ENCODE results near the gene H1-8. TPM values are rescaled to one million over a fixed set of nuclear protein-coding genes. Genes with fewer than 3 reads are reported as not detected.
A peak's percentile ranks its signal among the peaks of the same experiment; 100 is the strongest.
"Not testable (repeated sequence)": the region's sequence is repeated elsewhere in the genome, so short reads cannot be mapped to it uniquely, and the experiment has no call there.

The H1-8 gene
- not detected for polyA plus RNA-seq

GRCh38 chr3:129543156-129543790 lies at the start of gene H1-8:
TSS of gene H1-8 (plus strand) at chr3:129543175. CDS start at chr3:129543219, 44 bp downstream.
- WGBS, 2 donors: 87 to 90% methylated on average over 16 of the region's 16 CpGs
- H3K27ac ChIP-seq (ENCODE audit: low read depth in 2 of 2, low read length in 1 of 2): no peak within 1 kb of the TSS
- no peaks in the 10 kb centered on the region for H3K9me3 ChIP-seq (ENCODE audit: control insufficient read depth in 2 of 2, insufficient read depth in 1 of 2, low read depth in 1 of 2, low read length in 1 of 2)
- no peaks in the 10 kb centered on the region for H3K36me3 ChIP-seq (ENCODE audit: control insufficient read depth in 2 of 2, insufficient read depth in 2 of 2, low read length in 1 of 2)
- no peaks in the 10 kb centered on the region for H3K4me1 ChIP-seq (ENCODE audit: control insufficient read depth in 2 of 2, insufficient read depth in 2 of 2, low read length in 1 of 2)
- no peak within 1 kb of the TSS for H3K4me3 ChIP-seq (ENCODE audit: low read depth in 1 of 2, low read length in 2 of 2)
- H3K27me3 ChIP-seq (ENCODE audit: control insufficient read depth in 1 of 2, insufficient read depth in 2 of 2, low read length in 2 of 2): no peaks in the 10 kb centered on the region

- Histone ChIP-seq H3K27ac (ENCODE audit: low read depth in 2 of 2, low read length in 1 of 2) (no peak overlapping the region), H3K4me1 (ENCODE audit: control insufficient read depth in 2 of 2, insufficient read depth in 2 of 2, low read length in 1 of 2) (no peaks in the 10 kb centered on the region), H3K4me3 (ENCODE audit: low read depth in 1 of 2, low read length in 2 of 2) (no peak overlapping the region), H3K9me3 (ENCODE audit: control insufficient read depth in 2 of 2, insufficient read depth in 1 of 2, low read depth in 1 of 2, low read length in 1 of 2) (no peaks in the 10 kb centered on the region), H3K36me3 (ENCODE audit: control insufficient read depth in 2 of 2, insufficient read depth in 2 of 2, low read length in 1 of 2) (peaks cover 5 to 9% of the 10 kb centered on the region in 2 donors), H3K27me3 (ENCODE audit: control insufficient read depth in 1 of 2, insufficient read depth in 2 of 2, low read length in 2 of 2) (no peaks in the 10 kb centered on the region)
- 89 to 96% methylated on average over 4 of the region's 4 CpGs for WGBS, 2 donors
Observed at GRCh38 chr3:129493206-129493605, 49.8 kb upstream of the H1-8 start.

GRCh38 chr3:129494499-129494898 lies 48.5 kb upstream of the H1-8 start:
- H3K27me3 ChIP-seq (ENCODE audit: control insufficient read depth in 1 of 2, insufficient read depth in 2 of 2, low read length in 2 of 2); H3K4me3 ChIP-seq (ENCODE audit: low read depth in 1 of 2, low read length in 2 of 2); H3K4me1 ChIP-seq (ENCODE audit: control insufficient read depth in 2 of 2, insufficient read depth in 2 of 2, low read length in 1 of 2); H3K36me3 ChIP-seq (ENCODE audit: control insufficient read depth in 2 of 2, insufficient read depth in 2 of 2, low read length in 1 of 2); H3K9me3 ChIP-seq (ENCODE audit: control insufficient read depth in 2 of 2, insufficient read depth in 1 of 2, low read depth in 1 of 2, low read length in 1 of 2): not testable (repeated sequence)
- WGBS, 2 donors: 69 to 71% methylated on average over 5 of the region's 5 CpGs
- H3K27ac ChIP-seq (ENCODE audit: low read depth in 2 of 2, low read length in 1 of 2): peak overlapping the region in 1 of 2 donors; percentile 68

GRCh38 chr3:129495006-129495639 lies 47.9 kb upstream of the H1-8 start:
- not testable (repeated sequence) for H3K4me1 ChIP-seq (ENCODE audit: control insufficient read depth in 2 of 2, insufficient read depth in 2 of 2, low read length in 1 of 2); H3K27me3 ChIP-seq (ENCODE audit: control insufficient read depth in 1 of 2, insufficient read depth in 2 of 2, low read length in 2 of 2); H3K9me3 ChIP-seq (ENCODE audit: control insufficient read depth in 2 of 2, insufficient read depth in 1 of 2, low read depth in 1 of 2, low read length in 1 of 2); H3K4me3 ChIP-seq (ENCODE audit: low read depth in 1 of 2, low read length in 2 of 2)
- WGBS, 2 donors: 64 to 66% methylated on average over 10 of the region's 10 CpGs
- Histone ChIP-seq H3K27ac (ENCODE audit: low read depth in 2 of 2, low read length in 1 of 2) (peak overlapping the region; percentile 47 to 55), H3K36me3 (ENCODE audit: control insufficient read depth in 2 of 2, insufficient read depth in 2 of 2, low read length in 1 of 2) (peaks cover 5 to 13% of the 10 kb centered on the region in 2 donors)

- H3K4me1 ChIP-seq (ENCODE audit: control insufficient read depth in 2 of 2, insufficient read depth in 2 of 2, low read length in 1 of 2); H3K9me3 ChIP-seq (ENCODE audit: control insufficient read depth in 2 of 2, insufficient read depth in 1 of 2, low read depth in 1 of 2, low read length in 1 of 2); H3K4me3 ChIP-seq (ENCODE audit: low read depth in 1 of 2, low read length in 2 of 2); H3K27ac ChIP-seq (ENCODE audit: low read depth in 2 of 2, low read length in 1 of 2); H3K27me3 ChIP-seq (ENCODE audit: control insufficient read depth in 1 of 2, insufficient read depth in 2 of 2, low read length in 2 of 2): not testable (repeated sequence)
- 80 to 89% methylated on average over 2 of the region's 2 CpGs for WGBS, 2 donors
- H3K36me3 ChIP-seq (ENCODE audit: control insufficient read depth in 2 of 2, insufficient read depth in 2 of 2, low read length in 1 of 2): peaks cover 8 to 10% of the 10 kb centered on the region in 2 donors
Observed at GRCh38 chr3:129497876-129498275, 45.1 kb upstream of the H1-8 start.

- 73 to 80% methylated on average over 8 of the region's 8 CpGs for WGBS, 2 donors
- peaks cover 10 to 18% of the 10 kb centered on the region in 2 donors for H3K36me3 ChIP-seq (ENCODE audit: control insufficient read depth in 2 of 2, insufficient read depth in 2 of 2, low read length in 1 of 2)
- H3K4me3 ChIP-seq (ENCODE audit: low read depth in 1 of 2, low read length in 2 of 2); H3K4me1 ChIP-seq (ENCODE audit: control insufficient read depth in 2 of 2, insufficient read depth in 2 of 2, low read length in 1 of 2); H3K27me3 ChIP-seq (ENCODE audit: control insufficient read depth in 1 of 2, insufficient read depth in 2 of 2, low read length in 2 of 2); H3K27ac ChIP-seq (ENCODE audit: low read depth in 2 of 2, low read length in 1 of 2); H3K9me3 ChIP-seq (ENCODE audit: control insufficient read depth in 2 of 2, insufficient read depth in 1 of 2, low read depth in 1 of 2, low read length in 1 of 2): not testable (repeated sequence)
Observed at GRCh38 chr3:129498603-129499488, 44.1 kb upstream of the H1-8 start.

- not testable (repeated sequence) for H3K9me3 ChIP-seq (ENCODE audit: control insufficient read depth in 2 of 2, insufficient read depth in 1 of 2, low read depth in 1 of 2, low read length in 1 of 2); H3K4me3 ChIP-seq (ENCODE audit: low read depth in 1 of 2, low read length in 2 of 2); H3K4me1 ChIP-seq (ENCODE audit: control insufficient read depth in 2 of 2, insufficient read depth in 2 of 2, low read length in 1 of 2); H3K27me3 ChIP-seq (ENCODE audit: control insufficient read depth in 1 of 2, insufficient read depth in 2 of 2, low read length in 2 of 2); H3K27ac ChIP-seq (ENCODE audit: low read depth in 2 of 2, low read length in 1 of 2)
- WGBS, 2 donors: 89 to 90% methylated on average over 12 to 14 of the region's 14 CpGs
- peaks cover 16 to 21% of the 10 kb centered on the region in 2 donors for H3K36me3 ChIP-seq (ENCODE audit: control insufficient read depth in 2 of 2, insufficient read depth in 2 of 2, low read length in 1 of 2)
Observed at GRCh38 chr3:129499604-129500333, 43.2 kb upstream of the H1-8 start.

- 93 to 94% methylated on average over 5 of the region's 5 CpGs for WGBS, 2 donors
- Histone ChIP-seq H3K27me3 (ENCODE audit: control insufficient read depth in 1 of 2, insufficient read depth in 2 of 2, low read length in 2 of 2) (no peaks in the 10 kb centered on the region), H3K4me3 (ENCODE audit: low read depth in 1 of 2, low read length in 2 of 2) (no peak overlapping the region), H3K4me1 (ENCODE audit: control insufficient read depth in 2 of 2, insufficient read depth in 2 of 2, low read length in 1 of 2) (peaks cover 0 to 3% of the 10 kb centered on the region in 2 donors), H3K27ac (ENCODE audit: low read depth in 2 of 2, low read length in 1 of 2) (peak overlapping the region in 1 of 2 donors; percentile 2), H3K36me3 (ENCODE audit: control insufficient read depth in 2 of 2, insufficient read depth in 2 of 2, low read length in 1 of 2) (peaks cover 16 to 21% of the 10 kb centered on the region in 2 donors), H3K9me3 (ENCODE audit: control insufficient read depth in 2 of 2, insufficient read depth in 1 of 2, low read depth in 1 of 2, low read length in 1 of 2) (no peaks in the 10 kb centered on the region)
Observed at GRCh38 chr3:129500334-129500658, 42.7 kb upstream of the H1-8 start.

GRCh38 chr3:129501630-129502029 lies 41.3 kb upstream of the H1-8 start:
- Histone ChIP-seq H3K4me1 (ENCODE audit: control insufficient read depth in 2 of 2, insufficient read depth in 2 of 2, low read length in 1 of 2) (peaks cover 0 to 3% of the 10 kb centered on the region in 2 donors), H3K27ac (ENCODE audit: low read depth in 2 of 2, low read length in 1 of 2) (no peak overlapping the region), H3K9me3 (ENCODE audit: control insufficient read depth in 2 of 2, insufficient read depth in 1 of 2, low read depth in 1 of 2, low read length in 1 of 2) (no peaks in the 10 kb centered on the region), H3K4me3 (ENCODE audit: low read depth in 1 of 2, low read length in 2 of 2) (no peak overlapping the region), H3K36me3 (ENCODE audit: control insufficient read depth in 2 of 2, insufficient read depth in 2 of 2, low read length in 1 of 2) (peaks cover 15 to 21% of the 10 kb centered on the region in 2 donors), H3K27me3 (ENCODE audit: control insufficient read depth in 1 of 2, insufficient read depth in 2 of 2, low read length in 2 of 2) (no peaks in the 10 kb centered on the region)
- WGBS, 2 donors: 77 to 87% methylated on average over 5 of the region's 5 CpGs
